Neural cell (in vitro differentiated cells): Measurements from ENCODE around the gene NT5M.

ENCODE experiments used
- CTCF ChIP-seq: fragments of 450-650 bp; IDR thresholded peaks from 2 replicates; pipeline ENCODE4 v1.5.1; 2014; ENCODE audit warnings: antibody characterized with exemption, mild to moderate bottlenecking, moderate library complexity; ENCODE audit not compliant: poor library complexity, severe bottlenecking
- EP300 ChIP-seq: fragments of 450-650 bp; conservative IDR thresholded peaks from 2 replicates; pipeline ENCODE4 v1.6.1; 2014; ENCODE audit warnings: antibody characterized with exemption, mild to moderate bottlenecking, moderate library complexity; ENCODE audit not compliant: poor library complexity, severe bottlenecking
- EZH2 ChIP-seq: fragments of 200-600, 300-800 bp; shearing (Covaris generic), sonication (generic); IDR thresholded peaks from 2 replicates; pipeline ENCODE4 v1.6.1; 2014; ENCODE audit warnings: antibody characterized with exemption, low read length, borderline replicate concordance, mild to moderate bottlenecking; ENCODE audit not compliant: insufficient read depth, poor library complexity, severe bottlenecking
- MXI1 ChIP-seq: fragments of 450-650 bp; conservative IDR thresholded peaks from 2 replicates; pipeline ENCODE4 v1.6.1; 2014; ENCODE audit warnings: antibody characterized with exemption, mild to moderate bottlenecking; ENCODE audit not compliant: poor library complexity, severe bottlenecking
- POLR2AphosphoS5 ChIP-seq: IDR thresholded peaks from 2 replicates; pipeline ENCODE4 v1.6.1; 2012
- REST ChIP-seq: IDR thresholded peaks from 2 replicates; pipeline ENCODE4 v1.6.1; 2012; ENCODE audit warnings: borderline replicate concordance
- SMC3 ChIP-seq: fragments of 450-650 bp; conservative IDR thresholded peaks from 2 replicates; pipeline ENCODE4 v1.6.1; 2014; ENCODE audit warnings: antibody characterized with exemption, mild to moderate bottlenecking, moderate library complexity; ENCODE audit not compliant: poor library complexity

GRCh38 chr17:17372856-17373520, 69.8 kb downstream of the NT5M start:
- no peak for TF ChIP-seq CTCF
- TF ChIP-seq REST = no peak
- no peak for TF ChIP-seq MXI1
- no peak for TF ChIP-seq SMC3
- no peak for TF ChIP-seq POLR2AphosphoS5
- no peak for TF ChIP-seq EZH2
- TF ChIP-seq EP300 = no peak
